ENCODE data around the gene TSHZ3. TPM values are rescaled to one million over a fixed set of nuclear protein-coding genes. Genes with fewer than 3 reads are reported as not detected.

TSHZ3 gene
- total RNA-seq, 1 experiment from 2014 or later = 0.05 TPM

- H3K79me2 ChIP-seq (ENCODE audit: insufficient read depth, low read length) = no peaks in the 10 kb centered on the region
- no peak overlapping the region for H3K27ac ChIP-seq (ENCODE audit: low read depth, low read length)
- no peak overlapping the region for H3K9ac ChIP-seq (ENCODE audit: low read length)
- no peak for TF ChIP-seq CBX3 (IDR thresholded peaks at IDR 0.05; ENCODE audit: low read depth)
- TF ChIP-seq REST (IDR thresholded peaks at IDR 0.05; ENCODE audit: low read depth) = no peak
- no peak for TF ChIP-seq SP1 (IDR thresholded peaks at IDR 0.05; ENCODE audit: low read depth)
- no peak for TF ChIP-seq POLR2AphosphoS5 (IDR thresholded peaks at IDR 0.05; ENCODE audit: low read depth, low read length)
- no peak for TF ChIP-seq FOSL1 (IDR thresholded peaks at IDR 0.05; ENCODE audit: low read depth)
- no peak for TF ChIP-seq CTCF (IDR thresholded peaks at IDR 0.05 in 2 of 3, conservative IDR thresholded peaks at IDR 0.05 in 1 of 3; ENCODE audit: borderline replicate concordance in 1 of 3, insufficient read depth in 1 of 3, low read depth in 2 of 3, low read length in 2 of 3)
- TF ChIP-seq EZH2 (IDR thresholded peaks at IDR 0.05) = no peak
- no peak for TF ChIP-seq JUND (IDR thresholded peaks at IDR 0.05)
- TF ChIP-seq MAX (IDR thresholded peaks at IDR 0.05) = no peak
- no peak for TF ChIP-seq SRF (IDR thresholded peaks at IDR 0.05; ENCODE audit: low read depth)
- TF ChIP-seq POLR2A (IDR thresholded peaks at IDR 0.05; ENCODE audit: borderline replicate concordance, extremely low read depth, insufficient read depth, insufficient read length) = no peak
- TF ChIP-seq EGR1 (IDR thresholded peaks at IDR 0.05; ENCODE audit: low read depth) = no peak
- no peak for TF ChIP-seq ZFX (IDR thresholded peaks at IDR 0.05)
- TF ChIP-seq ELF1 (IDR thresholded peaks at IDR 0.05; ENCODE audit: borderline replicate concordance, low read depth) = no peak
- TF ChIP-seq ZNF274 (IDR thresholded peaks at IDR 0.05; ENCODE audit: low read depth, low read length) = no peak
- TF ChIP-seq SIN3A (IDR thresholded peaks at IDR 0.05; ENCODE audit: low read depth) = no peak
- no peak for TF ChIP-seq YY1 (IDR thresholded peaks at IDR 0.05; ENCODE audit: extremely low read depth, insufficient replicate concordance, low read depth, low read length)
- no peak for TF ChIP-seq EZH2phosphoT487 (IDR thresholded peaks at IDR 0.05; ENCODE audit: borderline replicate concordance)
- TF ChIP-seq RAD21 (IDR thresholded peaks at IDR 0.05; ENCODE audit: low read depth) = no peak
- ATAC-seq = no peak
- BruUV-seq (replicated peaks) = no TSS peak
- no peaks in the 10 kb centered on the region for H3K4me1 ChIP-seq (ENCODE audit: control insufficient read depth in 1 of 2, insufficient read depth in 2 of 2, low read length in 2 of 2)
- H3K36me3 ChIP-seq (ENCODE audit: control insufficient read depth in 1 of 2, insufficient read depth in 2 of 2, low read length in 2 of 2) = no peaks in the 10 kb centered on the region
- H3K9me2 ChIP-seq (ENCODE audit: insufficient read depth) = no peaks in the 10 kb centered on the region
- no peaks in the 10 kb centered on the region for H3K27me3 ChIP-seq (ENCODE audit: insufficient read depth, low read length)
- H2AFZ ChIP-seq (ENCODE audit: low read depth, low read length, poor library complexity, severe bottlenecking) = no peak overlapping the region
- ChIA-PET RAD21 (ENCODE audit: low non-redundant PET in 1 of 2, low total read pairs in 2 of 2, uncharacterized antibody in 2 of 2, unreplicated experiment in 2 of 2) (no interaction called here), POLR2A (no interaction called here), CTCF (no interaction called here)
- no peak for DNase-seq (ENCODE audit: low read depth, low spot score)
- no peak overlapping the region for H3K4me2 ChIP-seq (ENCODE audit: low read length)
- intact Hi-C loops (cut with micrococcal nuclease) = no loop called here
- H3K4me3 ChIP-seq (replicated peaks in 1 of 2; ENCODE audit: low read depth in 1 of 2, low read length in 2 of 2) = no peak overlapping the region
- no peaks in the 10 kb centered on the region for H4K20me1 ChIP-seq (ENCODE audit: insufficient read depth)
- H3K9me3 ChIP-seq (ENCODE audit: control insufficient read depth in 1 of 2, insufficient read depth in 1 of 2, low read depth in 1 of 2, low read length in 2 of 2) = peaks cover 0 to 34% of the 10 kb centered on the region in 2 experiments; a peak in 2 of 4 replicates
Observed at GRCh38 chr19:31378404-31378803, 29.2 kb upstream of the TSHZ3 start.

Data from HCT116 (cell line).